Retinal pigment epithelial cell (primary cell): ENCODE measurements around the gene CATSPERD.

Source experiments
- DNase-seq: peaks from one replicate; pipeline ENCODE4 v3.0.0-alpha.2; 2010; ENCODE audit warnings: low read depth
- H3K4me3 ChIP-seq: 2 replicates; pipeline ENCODE4 v1.5.1; 2011; ENCODE audit warnings: mild to moderate bottlenecking, low read length, control low read depth, moderate library complexity
- TF ChIP-seq, protein P1 (sequence below): conservative IDR thresholded peaks from 2 replicates; pipeline ENCODE4 v1.5.1; 2011; ENCODE audit warnings: low read depth, low read length, control low read depth, inconsistent platforms

Gene CATSPERD

GRCh38 chr19:5808120-5808816 lies 87.8 kb downstream of the CATSPERD start:
- no peak overlapping the region for H3K4me3 ChIP-seq
- DNase-seq, result no peak
- TF ChIP-seq, protein P1, sequence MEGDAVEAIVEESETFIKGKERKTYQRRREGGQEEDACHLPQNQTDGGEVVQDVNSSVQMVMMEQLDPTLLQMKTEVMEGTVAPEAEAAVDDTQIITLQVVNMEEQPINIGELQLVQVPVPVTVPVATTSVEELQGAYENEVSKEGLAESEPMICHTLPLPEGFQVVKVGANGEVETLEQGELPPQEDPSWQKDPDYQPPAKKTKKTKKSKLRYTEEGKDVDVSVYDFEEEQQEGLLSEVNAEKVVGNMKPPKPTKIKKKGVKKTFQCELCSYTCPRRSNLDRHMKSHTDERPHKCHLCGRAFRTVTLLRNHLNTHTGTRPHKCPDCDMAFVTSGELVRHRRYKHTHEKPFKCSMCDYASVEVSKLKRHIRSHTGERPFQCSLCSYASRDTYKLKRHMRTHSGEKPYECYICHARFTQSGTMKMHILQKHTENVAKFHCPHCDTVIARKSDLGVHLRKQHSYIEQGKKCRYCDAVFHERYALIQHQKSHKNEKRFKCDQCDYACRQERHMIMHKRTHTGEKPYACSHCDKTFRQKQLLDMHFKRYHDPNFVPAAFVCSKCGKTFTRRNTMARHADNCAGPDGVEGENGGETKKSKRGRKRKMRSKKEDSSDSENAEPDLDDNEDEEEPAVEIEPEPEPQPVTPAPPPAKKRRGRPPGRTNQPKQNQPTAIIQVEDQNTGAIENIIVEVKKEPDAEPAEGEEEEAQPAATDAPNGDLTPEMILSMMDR, result no peak

DNA sequence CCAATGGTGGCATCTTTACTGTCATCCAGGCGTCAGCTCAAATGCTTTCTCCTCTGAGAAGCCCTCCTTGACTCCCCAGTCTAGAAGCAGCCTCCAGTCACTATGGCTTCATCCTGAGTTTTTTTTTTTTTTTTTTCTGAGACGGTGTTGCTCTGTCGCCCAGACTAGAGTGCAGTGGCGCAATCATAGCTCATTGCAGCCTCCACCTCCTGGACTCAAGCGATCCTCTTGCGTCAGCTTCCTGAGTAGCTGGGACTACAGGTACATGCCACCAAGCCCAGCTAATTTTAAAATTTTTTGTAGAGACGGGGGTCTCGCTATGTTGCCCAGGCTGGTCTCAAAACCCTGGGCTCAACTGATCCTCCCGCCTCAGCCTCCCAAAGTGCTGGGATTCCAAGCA lies 88.6 kb downstream of the CATSPERD start:
- TF ChIP-seq, protein P1, result no peak
- no peak for DNase-seq

DNA sequence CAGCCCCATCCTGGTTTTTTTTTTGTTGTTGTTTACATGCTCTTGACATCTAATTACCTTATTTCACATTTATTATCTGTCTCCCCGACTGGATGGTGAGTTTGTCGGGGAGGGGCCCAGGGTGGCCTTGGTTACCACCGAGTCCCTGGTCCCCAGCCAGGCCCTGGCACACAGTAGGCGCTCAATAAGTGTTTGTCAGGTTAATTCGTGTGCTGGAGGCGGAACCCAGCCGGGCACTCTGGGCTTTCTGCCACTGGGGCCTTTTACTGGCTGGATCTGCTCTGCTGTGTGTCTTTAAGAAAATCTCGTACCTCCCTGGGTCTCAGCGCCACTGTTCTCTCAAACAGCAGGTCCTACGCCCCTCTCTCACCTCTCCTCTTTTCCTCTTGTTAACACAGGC lies 89.0 kb downstream of the CATSPERD start:
- no peak for DNase-seq
- TF ChIP-seq, protein P1, result no peak
- H3K4me3 ChIP-seq, result no peak overlapping the region

More for the DNA sequence above, 88.6 kb downstream of the CATSPERD start:
- no peak overlapping the region for H3K4me3 ChIP-seq

DNA sequence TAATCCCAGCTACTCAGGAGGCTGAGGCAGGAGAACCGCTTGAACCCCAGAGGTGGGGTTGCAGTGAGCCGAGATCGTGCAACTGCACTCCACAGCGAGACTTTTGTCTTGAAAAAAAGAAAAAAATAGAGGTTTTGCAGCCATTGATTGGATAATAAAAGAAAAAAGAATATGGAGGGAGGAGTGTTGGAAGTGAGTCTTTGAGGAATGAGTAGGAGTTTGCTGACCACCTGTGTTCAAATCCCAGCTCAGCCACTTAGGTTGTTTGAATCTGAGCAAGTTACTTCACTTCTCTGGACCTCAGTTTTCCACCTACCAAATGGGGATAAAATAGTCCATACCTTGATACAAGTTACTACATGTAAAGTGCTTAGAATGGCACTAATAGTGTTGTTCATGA lies 90.7 kb downstream of the CATSPERD start:
- TF ChIP-seq, protein P1, result no peak
- no peak overlapping the region for H3K4me3 ChIP-seq
- no peak for DNase-seq

DNA sequence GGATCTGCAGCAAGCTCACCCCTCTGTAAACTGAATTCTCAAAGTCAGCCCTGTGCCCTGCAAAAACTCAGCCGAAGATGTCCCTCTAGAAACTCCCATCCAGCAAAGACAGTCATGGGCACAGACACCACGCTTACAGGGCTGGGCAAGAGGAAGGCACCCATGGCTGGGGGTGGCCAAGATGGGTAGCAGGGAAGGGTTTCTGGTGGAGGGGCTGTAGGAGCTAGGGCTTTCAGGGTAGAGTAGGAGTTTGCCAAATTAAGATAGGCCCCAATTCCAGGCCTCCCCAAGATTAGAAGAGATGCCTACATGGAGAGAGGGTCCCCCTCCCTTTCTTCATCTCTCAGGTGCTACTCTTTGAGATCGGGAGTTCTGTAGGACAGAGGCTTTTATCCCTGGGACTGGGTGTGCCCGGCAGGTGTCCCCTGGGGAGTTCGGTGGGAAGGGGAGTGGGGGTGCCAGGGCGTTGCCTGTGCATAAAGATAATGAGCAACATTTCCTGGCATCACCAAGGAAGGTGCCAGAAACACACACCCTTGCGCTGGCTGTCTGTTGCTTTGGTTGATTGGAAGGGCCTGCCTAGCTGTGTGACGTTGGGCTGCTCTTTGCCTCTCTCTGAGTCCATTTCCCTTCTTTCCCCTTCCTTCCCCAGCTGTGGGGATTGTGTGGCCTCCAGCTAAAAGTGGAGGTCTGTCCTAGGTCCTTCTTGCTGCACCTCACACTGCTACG lies 93.8 kb downstream of the CATSPERD start:
- no peak for DNase-seq
- no peak overlapping the region for H3K4me3 ChIP-seq
- TF ChIP-seq, protein P1, result no peak

GRCh38 chr19:5814852-5815246 lies 94.4 kb downstream of the CATSPERD start:
- TF ChIP-seq, protein P1, result no peak
- H3K4me3 ChIP-seq, result no peak overlapping the region

GRCh38 chr19:5817218-5817617 lies 96.8 kb downstream of the CATSPERD start:
- H3K4me3 ChIP-seq, result no peak overlapping the region
- DNase-seq, result no peak
- TF ChIP-seq, protein P1, result no peak

More at GRCh38 chr19:5814852-5815246, 94.4 kb downstream of the CATSPERD start:
- DNase-seq, result no peak
